Rectal smooth muscle tissue (tissue), 1 donor: ENCODE data around the gene LAMB3.

Source experiments
- H3K27ac ChIP-seq: one replicate; pipeline ENCODE4 v1.7.0; 2013; ENCODE audit warnings: low read depth, low read length, inconsistent platforms
- H3K27me3 ChIP-seq: one replicate; pipeline ENCODE4 v1.7.0; 2013; ENCODE audit warnings: low read length; ENCODE audit not compliant: control insufficient read depth, insufficient read depth
- H3K36me3 ChIP-seq: one replicate; pipeline ENCODE4 v1.7.0; 2013; ENCODE audit warnings: low read length; ENCODE audit not compliant: control insufficient read depth, insufficient read depth
- H3K4me1 ChIP-seq: one replicate; pipeline ENCODE4 v1.7.0; 2013; ENCODE audit warnings: low read length; ENCODE audit not compliant: control insufficient read depth, insufficient read depth
- H3K4me3 ChIP-seq: one replicate; pipeline ENCODE4 v1.7.0; 2013; ENCODE audit warnings: low read length
- H3K9ac ChIP-seq: one replicate; pipeline ENCODE4 v1.7.0; 2013; ENCODE audit warnings: low read length

The LAMB3 gene

DNA sequence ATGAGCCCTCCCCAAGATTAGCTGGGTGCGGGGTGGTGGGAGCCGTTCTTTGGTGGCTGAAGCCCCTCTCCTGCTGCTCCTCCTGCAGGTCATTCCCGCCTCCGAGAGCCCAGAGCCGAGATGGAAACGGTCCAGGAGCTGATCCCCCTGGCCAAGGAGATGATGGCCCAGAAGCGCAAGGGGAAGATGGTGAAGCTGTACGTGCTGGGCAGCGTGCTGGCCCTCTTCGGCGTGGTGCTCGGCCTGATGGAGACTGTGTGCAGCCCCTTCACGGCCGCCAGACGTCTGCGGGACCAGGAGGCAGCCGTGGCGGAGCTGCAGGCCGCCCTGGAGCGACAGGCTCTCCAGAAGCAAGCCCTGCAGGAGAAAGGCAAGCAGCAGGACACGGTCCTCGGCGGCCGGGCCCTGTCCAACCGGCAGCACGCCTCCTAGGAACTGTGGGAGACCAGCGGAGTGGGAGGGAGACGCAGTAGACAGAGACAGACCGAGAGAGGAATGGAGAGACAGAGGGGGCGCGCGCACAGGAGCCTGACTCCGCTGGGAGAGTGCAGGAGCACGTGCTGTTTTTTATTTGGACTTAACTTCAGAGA, 23.4 kb upstream of the LAMB3 start:
- Histone ChIP-seq H3K9ac (no peak overlapping the region), H3K27me3 (peaks cover 3% of the 10 kb centered on the region), H3K36me3 (no peaks in the 10 kb centered on the region), H3K4me3 (peak overlapping the region; percentile 92), H3K4me1 (peaks cover 2% of the 10 kb centered on the region), H3K27ac (no peak overlapping the region)

DNA sequence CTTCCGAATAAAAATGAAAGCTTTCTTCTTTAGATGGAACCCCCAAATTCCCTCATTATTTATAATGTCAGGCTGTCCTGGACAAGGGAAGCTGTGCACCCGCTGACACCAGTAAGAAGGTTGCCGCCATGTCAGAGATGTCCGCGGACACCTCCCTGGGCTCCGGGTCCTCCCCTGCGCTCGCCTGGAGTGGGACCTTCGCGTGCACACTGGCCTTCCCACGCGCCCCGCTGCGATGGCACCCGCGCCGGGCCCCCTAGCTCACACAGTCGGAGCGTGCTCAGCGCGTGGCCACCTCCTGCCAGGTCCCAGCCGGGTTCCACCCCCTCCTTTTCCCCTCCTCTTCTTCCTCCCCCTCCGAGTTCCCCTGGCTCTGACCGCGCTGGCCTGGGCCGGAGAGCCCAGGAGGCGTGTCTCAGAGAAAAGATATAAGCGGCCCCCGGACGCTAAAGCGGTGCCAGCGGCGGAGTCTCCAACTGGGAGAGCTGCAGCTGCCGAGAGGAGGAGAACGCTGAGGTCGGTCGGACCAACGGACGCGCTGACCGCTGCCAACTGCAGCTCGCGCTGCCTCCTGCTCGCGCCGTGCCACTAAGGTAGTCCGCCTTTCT, 22.8 kb upstream of the LAMB3 start, which contains the start of gene G0S2:
Gene G0S2 (plus strand): TSS at position 456 of the 608 bp plus-strand sequence. CDS start 273 bp downstream, outside the sequence.
- Histone ChIP-seq H3K27ac (no peak within 1 kb of the TSS), H3K27me3 (peaks cover 3% of the 10 kb centered on the region), H3K4me1 (peaks cover 2% of the 10 kb centered on the region), H3K4me3 (peak within 1 kb of the TSS; percentile 92), H3K9ac (no peak within 1 kb of the TSS), H3K36me3 (no peaks in the 10 kb centered on the region)

- Histone ChIP-seq H3K36me3 (no peaks in the 10 kb centered on the region), H3K27ac (no peak overlapping the region), H3K27me3 (peaks cover 3% of the 10 kb centered on the region), H3K4me3 (peak overlapping the region; percentile 14), H3K9ac (no peak overlapping the region), H3K4me1 (peaks cover 2% of the 10 kb centered on the region)
These were observed 21.6 kb upstream of the LAMB3 start for GRCh38 chr1:209673631-209674417.

GRCh38 chr1:209672705-209673630, 20.7 kb upstream of the LAMB3 start:
- H3K4me1 ChIP-seq: peaks cover 2% of the 10 kb centered on the region
- no peaks in the 10 kb centered on the region for H3K36me3 ChIP-seq
- peaks cover 3% of the 10 kb centered on the region for H3K27me3 ChIP-seq
- no peak overlapping the region for H3K27ac ChIP-seq
- H3K9ac ChIP-seq: no peak overlapping the region
- H3K4me3 ChIP-seq: no peak overlapping the region

DNA sequence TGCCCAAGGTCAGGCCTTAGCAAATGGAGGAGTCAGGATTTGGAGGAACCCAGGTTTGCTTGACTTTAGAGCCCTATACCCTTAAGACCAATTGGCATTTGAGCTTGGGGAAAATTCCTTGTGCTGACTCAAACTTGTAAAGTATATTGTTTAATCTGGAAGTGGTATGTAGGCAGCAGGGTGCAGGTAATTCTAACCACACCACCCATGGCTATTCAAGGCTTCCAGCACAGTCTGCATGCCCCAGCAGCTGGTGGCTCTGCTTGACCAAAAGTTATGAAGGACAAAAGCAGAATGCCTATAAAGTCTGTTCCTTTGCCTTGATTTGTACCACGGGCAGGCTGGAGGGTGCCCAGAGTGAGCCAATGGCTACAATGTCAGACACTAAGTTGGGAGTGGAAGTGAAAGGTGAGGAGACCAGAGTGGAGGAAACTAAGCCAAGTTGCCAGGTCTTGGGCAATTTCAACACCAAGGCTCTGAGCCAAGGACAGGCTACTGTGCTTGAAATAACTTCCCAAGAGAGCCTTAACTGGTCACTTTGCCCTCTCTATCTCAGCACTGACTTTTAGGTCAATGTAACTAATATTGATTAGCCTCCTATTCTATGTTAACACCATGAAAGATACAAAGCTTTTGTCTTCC, 18.3 kb upstream of the LAMB3 start:
- Histone ChIP-seq H3K27ac (no peak overlapping the region), H3K4me1 (peaks cover 2% of the 10 kb centered on the region), H3K4me3 (no peak overlapping the region), H3K36me3 (no peaks in the 10 kb centered on the region), H3K9ac (no peak overlapping the region), H3K27me3 (peaks cover 3% of the 10 kb centered on the region)

GRCh38 chr1:209667708-209668107, 15.5 kb upstream of the LAMB3 start:
- H3K4me3 ChIP-seq: no peak overlapping the region
- no peak overlapping the region for H3K27ac ChIP-seq
- H3K27me3 ChIP-seq: no peaks in the 10 kb centered on the region
- H3K36me3 ChIP-seq: no peaks in the 10 kb centered on the region
- no peaks in the 10 kb centered on the region for H3K4me1 ChIP-seq
- no peak overlapping the region for H3K9ac ChIP-seq

GRCh38 chr1:209667103-209667502, 14.9 kb upstream of the LAMB3 start:
- H3K27ac ChIP-seq: no peak overlapping the region
- H3K36me3 ChIP-seq: no peaks in the 10 kb centered on the region
- no peak overlapping the region for H3K4me3 ChIP-seq
- no peak overlapping the region for H3K9ac ChIP-seq
- no peaks in the 10 kb centered on the region for H3K27me3 ChIP-seq
- no peaks in the 10 kb centered on the region for H3K4me1 ChIP-seq

- Histone ChIP-seq H3K27ac (no peak overlapping the region), H3K9ac (no peak overlapping the region), H3K27me3 (no peaks in the 10 kb centered on the region), H3K4me3 (no peak overlapping the region), H3K4me1 (no peaks in the 10 kb centered on the region), H3K36me3 (no peaks in the 10 kb centered on the region)
These were observed 10.7 kb upstream of the LAMB3 start for GRCh38 chr1:209662879-209663327.

DNA sequence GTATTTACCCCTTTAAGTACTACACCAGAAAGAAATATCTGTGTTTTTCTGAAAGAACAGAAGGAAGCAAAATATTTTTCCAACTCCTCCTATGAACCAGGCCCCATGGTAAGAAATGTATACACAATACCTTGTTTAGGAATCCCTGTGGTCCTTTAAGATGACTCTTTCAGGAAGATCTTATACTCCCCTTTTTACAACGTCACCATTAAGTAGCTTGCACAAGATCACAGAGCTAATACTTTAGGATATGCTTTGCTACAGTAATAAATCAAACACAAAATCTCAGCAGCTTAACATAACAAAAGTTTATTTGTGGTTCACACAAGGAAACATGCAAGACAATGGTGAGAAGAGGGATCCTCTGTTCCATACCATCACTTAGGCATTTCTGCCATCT, 8.8 kb upstream of the LAMB3 start:
- Histone ChIP-seq H3K27me3 (no peaks in the 10 kb centered on the region), H3K4me1 (no peaks in the 10 kb centered on the region), H3K4me3 (no peak overlapping the region), H3K9ac (no peak overlapping the region), H3K36me3 (no peaks in the 10 kb centered on the region), H3K27ac (no peak overlapping the region)

- no peak overlapping the region for H3K27ac ChIP-seq
- H3K27me3 ChIP-seq: no peaks in the 10 kb centered on the region
- H3K4me1 ChIP-seq: no peaks in the 10 kb centered on the region
- H3K36me3 ChIP-seq: no peaks in the 10 kb centered on the region
- no peak overlapping the region for H3K4me3 ChIP-seq
- H3K9ac ChIP-seq: no peak overlapping the region
These were observed 7.7 kb upstream of the LAMB3 start for GRCh38 chr1:209659909-209660308.

- no peak overlapping the region for H3K4me3 ChIP-seq
- no peak overlapping the region for H3K27ac ChIP-seq
- no peaks in the 10 kb centered on the region for H3K36me3 ChIP-seq
- no peak overlapping the region for H3K9ac ChIP-seq
- no peaks in the 10 kb centered on the region for H3K27me3 ChIP-seq
- H3K4me1 ChIP-seq: no peaks in the 10 kb centered on the region
These were observed 5.7 kb upstream of the LAMB3 start for GRCh38 chr1:209657918-209658317.
